Esophagus squamous epithelium (tissue), 4 donors: ENCODE measurements around the gene CD34.
A peak's percentile ranks its signal among the peaks of the same experiment; 100 is the strongest.

ENCODE experiments used
- POLR2A ChIP-seq, 4 donors: fragments of 450-650 bp; IDR thresholded peaks; one replicate each; pipeline ENCODE4 v1.6.1; 2017; ENCODE audit warnings: antibody characterized with exemption in 4 of 4, mild to moderate bottlenecking in 4 of 4, moderate library complexity in 3 of 4
- TF ChIP-seq, protein P1 (sequence below), 6 experiments: fragments of 450-650 bp in 4 of 6; fragments of 200-600 bp in 2 of 6; sonication (generic) in 2 of 6; IDR thresholded peaks; one replicate each; pipeline ENCODE4 v1.5.1; 2016 to 2019; ENCODE audit warnings: antibody characterized with exemption in 6 of 6, mild to moderate bottlenecking in 4 of 6, moderate library complexity in 4 of 6

DNA sequence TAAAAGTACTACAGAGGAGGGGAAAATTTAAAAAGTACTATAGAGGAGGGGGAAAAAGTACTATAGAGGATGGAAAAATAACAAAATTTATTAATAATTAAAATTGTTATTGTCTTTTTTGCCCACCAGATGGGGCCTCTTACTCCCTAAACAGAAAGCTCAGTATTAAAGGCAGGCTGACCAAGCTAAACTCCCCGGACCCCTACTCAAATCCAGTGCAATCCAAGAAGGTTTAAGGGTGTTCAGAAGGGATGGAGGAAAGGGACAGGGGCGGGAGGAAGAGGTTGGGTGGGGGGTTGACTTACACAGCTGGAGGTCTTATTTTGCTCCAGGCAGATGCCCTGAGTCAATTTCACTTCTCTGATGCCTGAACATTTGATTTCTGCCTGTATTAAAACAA lies 13.7 kb downstream of the CD34 start:
- TF ChIP-seq POLR2A (IDR thresholded peaks at IDR 0.05), result no peak
- TF ChIP-seq, protein P1, sequence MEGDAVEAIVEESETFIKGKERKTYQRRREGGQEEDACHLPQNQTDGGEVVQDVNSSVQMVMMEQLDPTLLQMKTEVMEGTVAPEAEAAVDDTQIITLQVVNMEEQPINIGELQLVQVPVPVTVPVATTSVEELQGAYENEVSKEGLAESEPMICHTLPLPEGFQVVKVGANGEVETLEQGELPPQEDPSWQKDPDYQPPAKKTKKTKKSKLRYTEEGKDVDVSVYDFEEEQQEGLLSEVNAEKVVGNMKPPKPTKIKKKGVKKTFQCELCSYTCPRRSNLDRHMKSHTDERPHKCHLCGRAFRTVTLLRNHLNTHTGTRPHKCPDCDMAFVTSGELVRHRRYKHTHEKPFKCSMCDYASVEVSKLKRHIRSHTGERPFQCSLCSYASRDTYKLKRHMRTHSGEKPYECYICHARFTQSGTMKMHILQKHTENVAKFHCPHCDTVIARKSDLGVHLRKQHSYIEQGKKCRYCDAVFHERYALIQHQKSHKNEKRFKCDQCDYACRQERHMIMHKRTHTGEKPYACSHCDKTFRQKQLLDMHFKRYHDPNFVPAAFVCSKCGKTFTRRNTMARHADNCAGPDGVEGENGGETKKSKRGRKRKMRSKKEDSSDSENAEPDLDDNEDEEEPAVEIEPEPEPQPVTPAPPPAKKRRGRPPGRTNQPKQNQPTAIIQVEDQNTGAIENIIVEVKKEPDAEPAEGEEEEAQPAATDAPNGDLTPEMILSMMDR (IDR thresholded peaks at IDR 0.05), result peak in 2 of 6 experiments; percentile 8 to 12
